HCT116 (cell line): ENCODE data around the gene NXPE2. TPM values are rescaled to one million over a fixed set of nuclear protein-coding genes. Genes with fewer than 3 reads are reported as not detected.

Source experiments
- ATAC-seq: fragments of 200-7000 bp; cut with Tn5 transposase; 2 replicates; pipeline ENCODE4 v1.9.1; 2020; ENCODE audit warnings: mild to moderate bottlenecking, moderate library complexity
- BruUV-seq: library from RNA; stranded (reverse); fragments of 400-500 nt; replicated peaks from 2 replicates; lab custom pipeline; 2021; lab: Mats Ljungman, UMichigan
- CTCF ChIA-PET: fragments of 300-600 bp; sonication (Branson Sonifier 250); formaldehyde crosslinking; loops from one replicate; lab custom pipeline; 2021; ENCODE audit warnings: antibody characterized with exemption; lab: Charles Lee
- POLR2A ChIA-PET: fragments of 300-600, 350-600 bp; sonication (Branson Sonifier 250); formaldehyde crosslinking; loops from one replicate; lab custom pipeline; 2021; ENCODE audit warnings: antibody characterized with exemption; lab: Charles Lee
- RAD21 ChIA-PET, 2 experiments: fragments of 300-600 bp; sonication (Branson Sonifier 250); formaldehyde crosslinking; loops; one replicate each; lab custom pipeline; 2023; ENCODE audit warnings: low total read pairs in 2 of 2; ENCODE audit not compliant: uncharacterized antibody in 2 of 2, unreplicated experiment in 2 of 2, low non-redundant PET in 1 of 2; lab: Charles Lee
- DNase-seq: peaks from one replicate; pipeline ENCODE4 v3.0.0-alpha.2; 2010; ENCODE audit warnings: low read depth, low spot score
- H2AFZ ChIP-seq: fragments of 200-600 bp; shearing (Covaris generic), sonication (generic); 2 replicates; pipeline ENCODE4 v1.6.1; 2017; ENCODE audit warnings: low read depth, mixed run types, mixed read lengths, antibody characterized with exemption, low read length; ENCODE audit not compliant: poor library complexity, severe bottlenecking
- H3K27ac ChIP-seq: 2 replicates; pipeline ENCODE4 v1.5.1; 2012; ENCODE audit warnings: low read depth, low read length
- H3K27me3 ChIP-seq: fragments of 200-600 bp; sonication (generic); 2 replicates; pipeline ENCODE4 v1.6.1; 2016; ENCODE audit warnings: mixed run types, low read length, mixed read lengths; ENCODE audit not compliant: insufficient read depth
- H3K36me3 ChIP-seq, 2 experiments: fragments of 200-500 bp in 1 of 2; fragments of 200-600 bp in 1 of 2; sonication (Bioruptor generic) in 1 of 2; sonication (generic) in 1 of 2; 2 replicates each; pipeline versions ENCODE4 v1.5.1 to v1.6.1; 2014 to 2016; ENCODE audit warnings: low read length in 2 of 2, inconsistent platforms in 1 of 2, mixed read lengths in 1 of 2, mixed run types in 1 of 2; ENCODE audit not compliant: insufficient read depth in 2 of 2, control insufficient read depth in 1 of 2
- H3K4me1 ChIP-seq, 2 experiments: fragments of 200-600 bp in 1 of 2; sonication (generic) in 1 of 2; 2 replicates each; pipeline versions ENCODE4 v1.5.1 to v1.6.1; 2012 to 2017; ENCODE audit warnings: low read length in 2 of 2, inconsistent platforms in 1 of 2, mild to moderate bottlenecking in 1 of 2, mixed read lengths in 1 of 2, mixed run types in 1 of 2, moderate library complexity in 1 of 2; ENCODE audit not compliant: insufficient read depth in 2 of 2, control insufficient read depth in 1 of 2
- H3K4me2 ChIP-seq: fragments of 200-600 bp; sonication (generic); 2 replicates; pipeline ENCODE4 v1.6.1; 2017; ENCODE audit warnings: mixed run types, low read length, mixed read lengths
- H3K4me3 ChIP-seq, 2 experiments: fragments of 200-600 bp in 1 of 2; sonication (generic) in 1 of 2; replicated peaks in 1 of 2; 2 replicates each; pipeline ENCODE4 v1.5.1; 2011 to 2016; ENCODE audit warnings: low read length in 2 of 2, control low read depth in 1 of 2, low read depth in 1 of 2, mild to moderate bottlenecking in 1 of 2, mixed read lengths in 1 of 2, mixed run types in 1 of 2
- H3K79me2 ChIP-seq: fragments of 200-600 bp; sonication (generic); 2 replicates; pipeline ENCODE4 v1.6.1; 2017; ENCODE audit warnings: mild to moderate bottlenecking, mixed run types, low read length, moderate library complexity, mixed read lengths; ENCODE audit not compliant: insufficient read depth
- H3K9ac ChIP-seq: fragments of 200-600 bp; sonication (generic); 2 replicates; pipeline ENCODE4 v1.6.1; 2016; ENCODE audit warnings: low read length, mixed read lengths
- H3K9me2 ChIP-seq: fragments of 200-600 bp; sonication (generic), shearing (Covaris generic); 2 replicates; pipeline ENCODE4 v1.6.1; 2017; ENCODE audit warnings: mixed run types, mild to moderate bottlenecking, moderate library complexity; ENCODE audit not compliant: insufficient read depth
- H3K9me3 ChIP-seq, 2 experiments: fragments of 200-500 bp in 1 of 2; fragments of 200-600 bp in 1 of 2; sonication (Bioruptor generic) in 1 of 2; sonication (generic) in 1 of 2; 2 replicates each; pipeline ENCODE4 v1.6.1; 2014 to 2017; ENCODE audit warnings: low read length in 2 of 2, mixed read lengths in 2 of 2, inconsistent platforms in 1 of 2, low read depth in 1 of 2, mild to moderate bottlenecking in 1 of 2, mixed run types in 1 of 2, moderate library complexity in 1 of 2; ENCODE audit not compliant: control insufficient read depth in 1 of 2, insufficient read depth in 1 of 2
- H4K20me1 ChIP-seq: fragments of 200-600 bp; sonication (generic), shearing (Covaris generic); 2 replicates; pipeline ENCODE4 v1.6.1; 2017; ENCODE audit warnings: mixed run types, mild to moderate bottlenecking, moderate library complexity; ENCODE audit not compliant: insufficient read depth
- CEBPB ChIP-seq: IDR thresholded peaks from 2 replicates; pipeline ENCODE4 v1.6.1; 2012; ENCODE audit warnings: low read depth
- EGR1 ChIP-seq: IDR thresholded peaks from 2 replicates; pipeline ENCODE4 v1.6.1; 2012; ENCODE audit warnings: low read depth
- FOSL1 ChIP-seq: IDR thresholded peaks from 2 replicates; pipeline ENCODE4 v1.6.1; 2012; ENCODE audit warnings: low read depth
- POLR2AphosphoS5 ChIP-seq: IDR thresholded peaks from 2 replicates; pipeline ENCODE4 v1.6.1; 2011; ENCODE audit warnings: mild to moderate bottlenecking, low read depth, low read length, moderate library complexity
- SIN3A ChIP-seq: IDR thresholded peaks from 2 replicates; pipeline ENCODE4 v1.6.1; 2012; ENCODE audit warnings: low read depth
- SP1 ChIP-seq: IDR thresholded peaks from 2 replicates; pipeline ENCODE4 v1.6.1; 2012; ENCODE audit warnings: low read depth
- ZFX ChIP-seq: fragments of 450-650 bp; IDR thresholded peaks from 2 replicates; pipeline ENCODE4 v1.6.1; 2017
- ZNF274 ChIP-seq: fragments of 200-500 bp; sonication (Bioruptor generic); IDR thresholded peaks from 2 replicates; pipeline ENCODE4 v1.6.1; 2014; ENCODE audit warnings: mild to moderate bottlenecking, low read depth, low read length, inconsistent platforms
- intact Hi-C: fragments of 100-400 bp; cut with micrococcal nuclease; formaldehyde crosslinking; loops from 2 replicates; pipeline ENCODE4 v1.10.0; 2022
- total RNA-seq: library from RNA; stranded (reverse); gene quantifications from one replicate; pipeline ENCODE4 v1.2.1, GENCODE V29; 2021; ENCODE audit not compliant: unreplicated experiment
- TF ChIP-seq, protein P1 (sequence below), 3 experiments: fragments of 200-600 bp in 1 of 3; sonication (generic) in 1 of 3; IDR thresholded peaks in 2 of 3; conservative IDR thresholded peaks in 1 of 3; 2 replicates each; pipeline ENCODE4 v1.5.1; 2012 to 2017; ENCODE audit warnings: low read depth in 2 of 3, low read length in 2 of 3, antibody characterized with exemption in 1 of 3, borderline replicate concordance in 1 of 3, control low read depth in 1 of 3, mild to moderate bottlenecking in 1 of 3, mixed read lengths in 1 of 3, mixed run types in 1 of 3, moderate library complexity in 1 of 3; ENCODE audit not compliant: insufficient read depth in 1 of 3
- TF ChIP-seq, protein P2 (sequence below): IDR thresholded peaks from 2 replicates; pipeline ENCODE4 v1.6.1; 2012
- TF ChIP-seq, protein P3 (sequence below): IDR thresholded peaks from 2 replicates; pipeline ENCODE4 v1.6.1; 2012; ENCODE audit warnings: low read depth
- TF ChIP-seq, protein P4 (sequence below): IDR thresholded peaks from 2 replicates; pipeline ENCODE4 v1.6.1; 2012
- TF ChIP-seq, protein P5 (sequence below): IDR thresholded peaks from 2 replicates; pipeline ENCODE4 v1.6.1; 2011; ENCODE audit warnings: mild to moderate bottlenecking, low read length, moderate library complexity; ENCODE audit not compliant: insufficient replicate concordance; ENCODE audit errors: extremely low read depth

The NXPE2 gene
- total RNA-seq, 1 experiment from 2014 or later: not detected

DNA sequence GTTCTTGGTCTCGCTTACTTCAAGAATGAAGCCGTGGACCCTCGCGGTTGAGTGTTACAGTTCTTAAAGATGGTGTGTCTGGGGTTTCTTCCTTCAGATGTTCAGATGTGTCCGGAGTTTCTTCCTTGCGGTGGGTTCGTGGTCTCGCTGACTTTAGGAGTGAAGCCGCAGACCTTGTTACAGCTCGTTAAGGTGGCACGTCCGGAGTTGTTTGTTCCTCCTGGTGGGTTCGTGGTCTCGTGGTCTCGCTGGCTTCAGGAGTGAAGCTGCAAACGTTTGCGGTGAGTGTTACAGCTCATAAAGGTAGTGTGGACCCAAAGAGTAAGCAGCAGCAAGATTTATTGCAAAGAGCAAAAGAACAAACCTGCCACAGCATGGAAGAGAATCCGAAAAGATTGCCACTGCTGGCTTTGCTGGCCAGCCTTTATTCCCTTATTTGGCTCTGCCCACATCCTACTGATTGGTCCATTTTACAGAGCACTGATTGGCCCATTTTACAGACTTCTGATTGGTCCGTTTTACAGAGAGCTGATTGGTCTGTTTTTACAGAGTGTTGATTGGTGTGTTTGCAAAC is 27.1 kb upstream of the NXPE2 start:
- intact Hi-C loops: no loop called here
- ChIA-PET POLR2A (no interaction called here), RAD21 (no interaction called here)

More for the DNA sequence above, 27.1 kb upstream of the NXPE2 start:
- BruUV-seq: no TSS peak
- Histone ChIP-seq H3K4me2 (no peak overlapping the region), H3K27me3 (no peaks in the 10 kb centered on the region), H2AFZ (no peak overlapping the region), H4K20me1 (no peaks in the 10 kb centered on the region), H3K4me3 (no peak overlapping the region), H3K9me2 (no peaks in the 10 kb centered on the region), H3K79me2 (no peaks in the 10 kb centered on the region), H3K36me3 (no peaks in the 10 kb centered on the region), H3K27ac (no peak overlapping the region), H3K9ac (no peak overlapping the region), H3K4me1 (no peaks in the 10 kb centered on the region)
- ATAC-seq (no peak), DNase-seq (no peak)
- CTCF ChIA-PET: no interaction called here
- TF ChIP-seq SP1: no peak
- TF ChIP-seq, protein P1, sequence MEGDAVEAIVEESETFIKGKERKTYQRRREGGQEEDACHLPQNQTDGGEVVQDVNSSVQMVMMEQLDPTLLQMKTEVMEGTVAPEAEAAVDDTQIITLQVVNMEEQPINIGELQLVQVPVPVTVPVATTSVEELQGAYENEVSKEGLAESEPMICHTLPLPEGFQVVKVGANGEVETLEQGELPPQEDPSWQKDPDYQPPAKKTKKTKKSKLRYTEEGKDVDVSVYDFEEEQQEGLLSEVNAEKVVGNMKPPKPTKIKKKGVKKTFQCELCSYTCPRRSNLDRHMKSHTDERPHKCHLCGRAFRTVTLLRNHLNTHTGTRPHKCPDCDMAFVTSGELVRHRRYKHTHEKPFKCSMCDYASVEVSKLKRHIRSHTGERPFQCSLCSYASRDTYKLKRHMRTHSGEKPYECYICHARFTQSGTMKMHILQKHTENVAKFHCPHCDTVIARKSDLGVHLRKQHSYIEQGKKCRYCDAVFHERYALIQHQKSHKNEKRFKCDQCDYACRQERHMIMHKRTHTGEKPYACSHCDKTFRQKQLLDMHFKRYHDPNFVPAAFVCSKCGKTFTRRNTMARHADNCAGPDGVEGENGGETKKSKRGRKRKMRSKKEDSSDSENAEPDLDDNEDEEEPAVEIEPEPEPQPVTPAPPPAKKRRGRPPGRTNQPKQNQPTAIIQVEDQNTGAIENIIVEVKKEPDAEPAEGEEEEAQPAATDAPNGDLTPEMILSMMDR (IDR thresholded peaks at IDR 0.05 in 2 of 3, conservative IDR thresholded peaks at IDR 0.05 in 1 of 3; ENCODE audit: borderline replicate concordance in 1 of 3, insufficient read depth in 1 of 3, low read depth in 2 of 3, low read length in 2 of 3): no peak
- TF ChIP-seq, protein P2, sequence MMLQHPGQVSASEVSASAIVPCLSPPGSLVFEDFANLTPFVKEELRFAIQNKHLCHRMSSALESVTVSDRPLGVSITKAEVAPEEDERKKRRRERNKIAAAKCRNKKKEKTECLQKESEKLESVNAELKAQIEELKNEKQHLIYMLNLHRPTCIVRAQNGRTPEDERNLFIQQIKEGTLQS: no peak
- TF ChIP-seq POLR2AphosphoS5: no peak
- TF ChIP-seq EGR1: no peak
- TF ChIP-seq, protein P3, sequence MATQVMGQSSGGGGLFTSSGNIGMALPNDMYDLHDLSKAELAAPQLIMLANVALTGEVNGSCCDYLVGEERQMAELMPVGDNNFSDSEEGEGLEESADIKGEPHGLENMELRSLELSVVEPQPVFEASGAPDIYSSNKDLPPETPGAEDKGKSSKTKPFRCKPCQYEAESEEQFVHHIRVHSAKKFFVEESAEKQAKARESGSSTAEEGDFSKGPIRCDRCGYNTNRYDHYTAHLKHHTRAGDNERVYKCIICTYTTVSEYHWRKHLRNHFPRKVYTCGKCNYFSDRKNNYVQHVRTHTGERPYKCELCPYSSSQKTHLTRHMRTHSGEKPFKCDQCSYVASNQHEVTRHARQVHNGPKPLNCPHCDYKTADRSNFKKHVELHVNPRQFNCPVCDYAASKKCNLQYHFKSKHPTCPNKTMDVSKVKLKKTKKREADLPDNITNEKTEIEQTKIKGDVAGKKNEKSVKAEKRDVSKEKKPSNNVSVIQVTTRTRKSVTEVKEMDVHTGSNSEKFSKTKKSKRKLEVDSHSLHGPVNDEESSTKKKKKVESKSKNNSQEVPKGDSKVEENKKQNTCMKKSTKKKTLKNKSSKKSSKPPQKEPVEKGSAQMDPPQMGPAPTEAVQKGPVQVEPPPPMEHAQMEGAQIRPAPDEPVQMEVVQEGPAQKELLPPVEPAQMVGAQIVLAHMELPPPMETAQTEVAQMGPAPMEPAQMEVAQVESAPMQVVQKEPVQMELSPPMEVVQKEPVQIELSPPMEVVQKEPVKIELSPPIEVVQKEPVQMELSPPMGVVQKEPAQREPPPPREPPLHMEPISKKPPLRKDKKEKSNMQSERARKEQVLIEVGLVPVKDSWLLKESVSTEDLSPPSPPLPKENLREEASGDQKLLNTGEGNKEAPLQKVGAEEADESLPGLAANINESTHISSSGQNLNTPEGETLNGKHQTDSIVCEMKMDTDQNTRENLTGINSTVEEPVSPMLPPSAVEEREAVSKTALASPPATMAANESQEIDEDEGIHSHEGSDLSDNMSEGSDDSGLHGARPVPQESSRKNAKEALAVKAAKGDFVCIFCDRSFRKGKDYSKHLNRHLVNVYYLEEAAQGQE: no peak
- no peak for TF ChIP-seq ZFX
- no peak for TF ChIP-seq ZNF274
- no peak for TF ChIP-seq FOSL1
- TF ChIP-seq, protein P4, sequence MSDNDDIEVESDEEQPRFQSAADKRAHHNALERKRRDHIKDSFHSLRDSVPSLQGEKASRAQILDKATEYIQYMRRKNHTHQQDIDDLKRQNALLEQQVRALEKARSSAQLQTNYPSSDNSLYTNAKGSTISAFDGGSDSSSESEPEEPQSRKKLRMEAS: no peak
- TF ChIP-seq CEBPB: no peak
- no peak for TF ChIP-seq SIN3A
- TF ChIP-seq, protein P5, sequence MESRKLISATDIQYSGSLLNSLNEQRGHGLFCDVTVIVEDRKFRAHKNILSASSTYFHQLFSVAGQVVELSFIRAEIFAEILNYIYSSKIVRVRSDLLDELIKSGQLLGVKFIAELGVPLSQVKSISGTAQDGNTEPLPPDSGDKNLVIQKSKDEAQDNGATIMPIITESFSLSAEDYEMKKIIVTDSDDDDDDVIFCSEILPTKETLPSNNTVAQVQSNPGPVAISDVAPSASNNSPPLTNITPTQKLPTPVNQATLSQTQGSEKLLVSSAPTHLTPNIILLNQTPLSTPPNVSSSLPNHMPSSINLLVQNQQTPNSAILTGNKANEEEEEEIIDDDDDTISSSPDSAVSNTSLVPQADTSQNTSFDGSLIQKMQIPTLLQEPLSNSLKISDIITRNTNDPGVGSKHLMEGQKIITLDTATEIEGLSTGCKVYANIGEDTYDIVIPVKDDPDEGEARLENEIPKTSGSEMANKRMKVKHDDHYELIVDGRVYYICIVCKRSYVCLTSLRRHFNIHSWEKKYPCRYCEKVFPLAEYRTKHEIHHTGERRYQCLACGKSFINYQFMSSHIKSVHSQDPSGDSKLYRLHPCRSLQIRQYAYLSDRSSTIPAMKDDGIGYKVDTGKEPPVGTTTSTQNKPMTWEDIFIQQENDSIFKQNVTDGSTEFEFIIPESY: no peak
- TF ChIP-seq, all 23 proteins: peak for 0
- no peaks in the 10 kb centered on the region for H3K9me3 ChIP-seq
